ENCODE results near the gene PRIM2.
"Not testable (repeated sequence)": the region's sequence is repeated elsewhere in the genome, so short reads cannot be mapped to it uniquely, and the experiment has no call there.

Gene PRIM2

DNA sequence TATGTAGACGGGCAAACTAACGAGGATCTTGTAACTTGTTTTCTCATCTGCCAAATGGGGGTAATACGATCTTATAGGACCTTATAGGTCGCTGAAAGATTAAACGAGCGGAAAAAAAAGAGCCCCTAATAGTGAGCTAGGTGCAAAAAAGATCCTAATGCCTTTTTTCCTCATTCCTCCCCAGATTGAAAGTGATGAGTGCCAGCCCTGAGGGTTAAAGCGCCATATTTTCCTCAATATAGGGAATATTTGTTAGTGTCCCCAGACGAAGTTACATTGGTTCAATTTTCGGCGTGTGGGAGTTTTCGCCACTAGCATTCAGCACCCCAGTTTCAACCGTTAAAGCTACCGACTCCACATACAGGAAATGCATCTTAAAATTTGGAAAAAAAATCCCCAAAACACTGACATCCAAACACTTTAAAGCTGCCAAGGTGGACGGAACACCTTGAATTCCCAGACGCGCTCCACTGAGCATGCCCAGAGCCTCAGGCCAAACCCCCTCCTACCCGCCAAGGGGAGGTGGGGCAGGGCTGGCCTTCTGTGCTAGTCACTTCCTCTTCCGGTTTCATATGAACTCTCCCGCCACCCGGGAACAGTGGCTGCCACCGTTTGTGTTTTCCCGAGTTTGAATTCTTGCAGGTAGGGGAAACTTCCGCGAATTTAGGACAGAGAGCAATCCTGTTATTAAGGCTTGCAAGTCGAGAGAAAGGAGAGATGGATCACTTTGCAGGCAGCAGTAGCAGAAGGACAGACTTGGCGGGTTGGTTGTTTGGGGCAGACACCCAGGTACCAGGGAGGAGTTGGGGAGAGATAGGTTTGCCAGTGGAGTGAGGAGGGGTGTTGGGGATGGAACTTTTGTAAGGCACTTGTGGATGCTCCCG is at the start of gene PRIM2:
Gene PRIM2, plus strand, starts transcription at position 571 of the 884 bp plus-strand sequence. CDS start 816 bp downstream, outside the sequence.
- peak; percentile 91 for DNase-seq (ENCODE audit: low spot score)

GRCh38 chr6:57268294-57268640 is 49.2 kb upstream of the PRIM2 start:
- DNase-seq (ENCODE audit: low spot score): no peak

DNA sequence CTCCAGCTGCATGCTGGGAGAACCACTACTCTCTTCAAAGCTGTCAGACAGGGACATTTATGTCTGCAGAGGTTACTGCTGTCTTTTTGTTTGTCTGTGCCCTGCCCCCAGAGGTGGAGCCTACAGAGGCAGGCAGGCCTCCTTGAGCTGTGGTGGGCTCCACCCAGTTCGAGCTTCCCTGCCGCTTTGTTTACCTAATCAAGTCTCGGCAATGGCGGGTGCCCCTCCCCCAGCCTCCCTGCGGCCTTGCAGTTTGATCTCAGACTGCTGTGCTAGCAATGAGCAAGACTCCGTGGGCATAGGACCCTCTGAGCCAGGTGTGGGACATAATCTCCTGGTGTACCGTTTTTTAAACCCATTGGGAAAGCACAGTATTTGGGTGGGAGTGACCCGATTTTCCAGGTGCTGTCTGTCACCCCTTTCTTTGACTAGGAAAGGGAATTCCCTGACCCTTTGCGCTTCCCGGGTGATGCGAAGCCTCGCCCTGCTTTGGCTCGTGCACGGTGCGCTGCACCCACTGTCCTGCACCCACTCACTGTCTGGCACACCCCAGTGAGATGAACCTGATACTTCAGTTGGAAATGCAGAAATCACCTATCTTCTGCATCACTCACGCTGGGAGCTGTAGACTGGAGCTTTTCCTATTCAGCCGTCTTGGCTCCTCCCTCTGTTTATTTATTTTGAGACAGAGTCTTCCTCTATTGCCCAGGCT is 43.2 kb upstream of the PRIM2 start:
- not testable (repeated sequence) for DNase-seq (ENCODE audit: low spot score)

GRCh38 chr6:57275384-57275783 is 42.0 kb upstream of the PRIM2 start:
- DNase-seq (ENCODE audit: low spot score): no peak

DNA sequence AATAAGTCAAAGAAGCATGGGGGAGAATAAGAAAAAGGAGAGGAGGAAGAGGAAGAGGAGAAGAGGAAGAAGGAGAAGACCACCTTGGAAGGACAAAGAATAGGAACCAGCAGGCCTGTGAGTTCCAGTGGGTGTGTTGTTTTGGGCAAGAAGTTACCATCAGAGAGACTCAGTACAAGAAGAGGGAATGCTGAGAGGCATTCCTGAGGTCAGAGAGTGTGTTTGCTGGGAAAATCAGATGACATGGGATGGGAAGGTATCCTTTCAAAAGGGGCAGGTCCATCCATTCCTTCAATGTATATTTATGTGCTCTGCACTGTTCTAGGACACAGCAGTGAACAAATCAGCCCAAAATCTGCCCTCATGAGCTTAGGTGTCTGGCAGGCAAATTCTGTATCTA is 40.5 kb upstream of the PRIM2 start:
- no peak for DNase-seq (ENCODE audit: low spot score)

GRCh38 chr6:57278570-57278969 is 38.9 kb upstream of the PRIM2 start:
- no peak for DNase-seq (ENCODE audit: low spot score)

GRCh38 chr6:57279013-57279412 is 38.4 kb upstream of the PRIM2 start:
- no peak for DNase-seq (ENCODE audit: low spot score)

DNA sequence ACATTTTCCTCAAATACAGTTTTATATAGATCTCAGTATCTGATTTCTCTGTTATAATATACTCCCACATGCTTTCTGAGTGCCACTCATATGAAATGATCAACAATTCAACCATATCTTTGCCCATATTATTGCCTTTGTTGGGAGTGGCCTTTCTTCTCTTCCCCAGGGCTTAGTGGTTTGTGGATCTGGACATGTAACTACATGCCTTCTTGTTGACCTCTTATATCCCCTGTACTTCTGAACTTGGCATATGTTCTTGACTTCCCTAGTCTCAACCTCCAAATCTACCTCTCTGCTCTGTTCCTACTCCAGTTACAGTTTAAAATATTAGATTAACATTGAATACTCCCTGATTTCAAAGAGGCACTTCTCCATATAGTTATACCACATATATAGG is 34.3 kb upstream of the PRIM2 start:
- no peak for DNase-seq (ENCODE audit: low spot score)

- no peak for DNase-seq (ENCODE audit: low spot score)
These were observed 33.4 kb upstream of the PRIM2 start for GRCh38 chr6:57283911-57284455.

DNA sequence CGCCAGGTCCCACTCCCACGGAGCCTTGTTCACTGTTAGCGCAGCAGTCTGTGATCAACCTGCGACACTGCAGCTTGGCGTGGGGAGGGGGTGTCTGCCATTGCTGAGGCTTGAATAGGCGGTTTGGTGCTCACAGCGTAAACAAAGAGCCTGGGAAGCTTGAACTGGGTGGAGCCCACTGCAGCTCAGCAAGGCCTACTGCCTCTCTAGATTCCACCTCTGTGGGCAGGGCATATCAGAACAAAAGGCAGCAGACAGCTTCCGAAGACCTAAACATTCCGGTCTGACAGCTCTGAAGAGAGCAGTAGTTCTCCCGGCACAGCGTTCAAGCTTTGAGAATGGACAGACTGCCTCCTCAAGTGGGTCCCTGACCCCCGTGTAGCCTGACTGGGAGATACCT is 29.3 kb upstream of the PRIM2 start:
- DNase-seq (ENCODE audit: low spot score): peak; percentile 10

DNA sequence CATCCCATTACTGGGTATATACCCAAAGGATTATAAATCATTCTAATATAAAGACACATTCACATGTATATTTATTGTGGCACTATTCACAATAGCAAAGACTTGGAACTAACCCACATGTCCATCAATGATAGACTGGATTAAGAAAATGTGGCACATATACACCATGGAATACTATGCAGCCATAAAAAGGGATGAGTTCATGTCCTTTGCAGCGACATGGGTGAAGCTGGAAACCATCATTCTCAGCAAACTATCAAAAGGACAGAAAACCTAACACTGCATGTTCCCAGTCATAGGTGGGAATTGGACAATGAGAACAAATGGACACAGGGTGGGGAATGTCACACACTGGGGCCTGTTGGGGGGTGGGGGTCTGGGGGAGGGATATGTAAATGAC is 24.0 kb upstream of the PRIM2 start:
- not testable (repeated sequence) for DNase-seq (ENCODE audit: low spot score)

DNA sequence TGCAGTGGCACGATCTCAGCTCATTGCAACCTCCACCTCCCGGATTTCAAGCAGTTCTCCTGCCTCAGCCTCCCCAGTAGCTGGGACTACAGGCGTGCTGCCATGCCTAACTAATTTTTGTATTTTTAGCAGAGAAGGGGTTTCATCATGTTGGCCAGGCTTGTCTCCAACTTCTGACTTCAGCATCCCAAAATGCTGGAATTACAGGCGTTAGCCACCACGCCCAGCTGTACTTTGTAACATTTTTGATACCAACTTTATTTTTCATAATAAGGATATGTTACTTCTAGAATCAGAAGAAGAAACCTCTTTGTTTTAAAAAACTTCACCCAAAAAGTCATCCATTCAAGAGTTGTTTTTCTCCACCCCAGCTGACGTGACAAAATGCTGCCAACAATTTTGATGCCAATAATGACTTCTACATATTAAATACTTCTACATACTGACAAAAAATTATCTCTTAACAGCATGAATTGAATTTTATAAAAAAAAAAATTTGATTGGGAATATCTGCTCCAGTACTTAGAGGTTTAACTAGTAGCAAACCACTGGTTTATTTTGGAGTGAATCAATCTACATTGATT is 22.5 kb upstream of the PRIM2 start:
- DNase-seq (ENCODE audit: low spot score): no peak

DNA sequence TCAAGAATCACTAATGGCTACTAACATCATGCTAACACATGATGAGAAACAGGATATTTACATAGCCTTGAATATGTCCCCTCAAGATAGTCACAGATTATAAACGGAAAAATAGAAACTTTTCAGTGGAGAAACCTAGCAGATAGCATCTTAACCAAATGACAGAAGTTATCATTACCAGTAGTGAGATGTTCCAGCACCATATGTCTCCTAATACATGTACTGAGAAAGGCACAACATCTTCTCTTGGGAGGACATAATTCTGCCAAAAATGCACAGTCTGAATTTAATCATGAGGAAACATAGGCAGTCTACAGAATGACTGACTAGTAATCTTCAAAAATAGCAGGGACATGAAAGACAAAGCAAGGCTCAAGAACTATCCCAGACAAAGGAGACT is 19.9 kb upstream of the PRIM2 start:
- DNase-seq (ENCODE audit: low spot score): no peak

DNA sequence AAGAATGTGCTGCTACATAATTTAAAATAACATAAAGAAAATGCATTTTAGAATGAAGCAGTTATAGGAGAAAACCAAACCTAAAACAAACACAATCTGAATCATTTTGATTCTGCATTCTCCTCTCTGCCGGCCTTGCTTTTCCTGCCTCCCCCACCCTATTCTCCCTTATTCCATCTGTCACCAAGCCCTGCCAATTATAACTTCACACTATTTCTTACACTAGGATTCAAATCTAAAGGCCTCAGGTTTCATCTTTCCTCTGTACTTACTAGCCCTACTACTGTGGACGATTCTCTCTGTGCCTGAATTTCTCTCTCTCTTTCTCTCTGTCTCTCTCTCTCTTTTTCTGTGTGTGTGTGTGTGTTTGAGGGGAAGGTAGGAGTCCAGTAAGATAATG is 18.7 kb upstream of the PRIM2 start:
- DNase-seq (ENCODE audit: low spot score): no peak

- DNase-seq (ENCODE audit: low spot score): no peak
These were observed 15.7 kb upstream of the PRIM2 start for GRCh38 chr6:57301757-57302156.

GRCh38 chr6:57302477-57302876 is 15.0 kb upstream of the PRIM2 start:
- DNase-seq (ENCODE audit: low spot score): no peak

DNA sequence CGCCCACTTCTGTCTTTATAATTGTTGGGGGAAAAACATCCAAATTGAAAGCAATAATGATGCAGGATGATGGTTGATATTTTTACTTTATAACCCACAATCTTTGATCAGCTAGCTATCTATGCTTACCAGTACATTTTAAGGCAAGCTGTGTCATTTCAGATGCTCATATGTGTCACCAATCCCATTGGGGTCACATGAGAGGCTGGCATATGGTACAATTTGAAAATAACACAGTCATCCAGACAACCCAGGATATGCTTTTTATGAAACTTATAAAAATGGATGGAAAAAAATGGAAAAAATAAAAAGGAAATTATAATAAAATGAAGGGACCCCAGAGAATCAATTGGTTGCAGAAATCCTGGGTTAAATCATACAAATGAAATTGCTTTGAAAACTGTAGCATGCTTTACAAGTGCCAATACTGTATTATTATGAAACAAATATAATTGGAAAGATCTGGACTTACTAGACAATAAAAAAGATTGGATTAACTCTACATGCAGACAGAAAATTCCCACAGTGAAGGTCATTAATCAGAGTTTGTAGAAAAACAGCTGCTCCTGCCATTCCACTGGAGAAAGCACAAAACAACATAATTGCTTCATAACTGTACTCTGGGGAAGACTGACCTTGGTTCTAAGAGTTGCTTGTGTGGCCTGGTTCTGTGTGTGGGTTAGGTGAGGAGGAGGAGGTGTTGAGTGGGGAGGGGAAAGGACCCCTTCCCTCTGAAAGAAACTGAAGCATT is 13.3 kb upstream of the PRIM2 start:
- DNase-seq (ENCODE audit: low spot score): no peak

DNA sequence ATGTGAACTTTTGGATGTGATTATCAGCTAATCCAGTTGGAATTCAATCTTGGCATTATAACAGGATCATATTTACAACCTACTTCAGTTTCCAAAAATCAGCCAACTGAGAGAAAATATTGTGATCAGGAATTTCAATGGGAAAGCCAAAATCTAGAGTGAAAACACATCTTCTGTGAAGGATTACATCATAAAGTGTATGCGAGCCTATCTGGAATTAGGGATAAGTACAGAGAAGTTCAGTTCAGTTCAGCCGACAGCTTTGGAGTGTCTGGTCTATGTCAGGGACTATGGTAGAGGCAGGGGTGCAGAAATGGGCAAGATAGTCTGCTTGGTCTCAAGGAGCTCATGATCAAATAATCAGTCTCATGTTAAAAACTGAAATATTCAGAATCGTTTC is 12.3 kb upstream of the PRIM2 start:
- DNase-seq (ENCODE audit: low spot score): no peak

DNA sequence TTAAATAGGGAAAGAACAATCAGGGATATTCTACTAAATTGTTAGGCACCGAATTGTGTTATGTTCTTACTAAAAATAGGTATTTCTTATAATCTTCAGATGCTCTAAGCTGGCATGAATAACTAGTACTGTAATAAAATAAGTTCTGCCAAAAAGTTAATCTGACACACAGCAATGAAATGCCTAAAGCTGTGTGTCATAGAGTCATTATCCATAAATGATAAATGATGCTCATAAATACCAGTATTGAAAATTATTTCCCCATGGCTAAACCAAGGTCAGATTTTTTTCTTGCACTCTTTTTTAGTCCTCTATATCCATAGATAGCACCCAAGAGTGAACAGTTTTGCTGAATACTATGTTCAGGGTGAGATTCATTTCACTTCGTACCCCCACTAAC is 11.7 kb upstream of the PRIM2 start:
- DNase-seq (ENCODE audit: low spot score): no peak

DNA sequence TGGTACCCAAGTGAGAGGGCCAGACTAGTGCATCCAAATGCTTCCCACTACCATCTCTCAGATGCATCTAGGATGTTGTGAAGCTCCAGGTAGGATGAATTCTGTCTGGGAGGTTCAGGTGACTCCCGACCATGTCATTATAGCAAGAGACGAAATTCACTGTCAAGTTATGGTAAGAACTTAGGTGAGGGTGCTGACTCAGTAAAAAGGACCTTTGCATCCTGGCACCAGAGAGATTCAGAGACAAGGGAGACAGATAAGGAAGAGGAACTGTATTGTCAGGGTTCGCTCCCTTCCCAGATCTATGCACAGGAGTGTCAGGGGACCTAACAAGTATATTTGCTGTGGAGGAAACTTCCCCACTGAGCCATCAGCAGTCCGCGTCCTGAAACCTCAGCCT is 11.2 kb upstream of the PRIM2 start:
- no peak for DNase-seq (ENCODE audit: low spot score)

DNA sequence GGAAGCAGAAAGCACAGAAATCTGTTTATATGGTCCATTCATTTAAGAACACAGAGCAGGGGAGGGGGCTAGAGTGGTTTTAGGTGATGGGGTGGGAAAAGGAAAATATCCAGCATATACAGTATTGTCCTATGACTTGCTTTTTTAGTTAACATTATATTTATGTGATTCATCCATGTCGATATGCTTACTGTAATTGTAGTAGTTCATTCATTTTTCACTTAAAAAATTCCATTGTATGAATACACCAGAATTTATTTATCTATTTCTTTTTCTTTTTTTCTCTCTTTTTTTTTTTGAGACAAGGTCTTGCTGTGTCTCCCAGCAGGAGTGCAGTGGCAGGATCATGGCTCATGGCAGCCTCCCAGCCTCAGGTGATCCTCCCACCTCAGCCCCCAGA is 9.6 kb upstream of the PRIM2 start:
- no peak for DNase-seq (ENCODE audit: low spot score)

GRCh38 chr6:57308755-57309154 is 8.7 kb upstream of the PRIM2 start:
- not testable (repeated sequence) for DNase-seq (ENCODE audit: low spot score)

All from iPS-NIHi11 (cell line).